GM12801 (cell line): ENCODE results near the gene RBM7.

Experiments used
- CTCF ChIP-seq: IDR thresholded peaks from one replicate; pipeline ENCODE4 v1.5.1; 2011; ENCODE audit warnings: control low read depth; ENCODE audit not compliant: insufficient read length; ENCODE audit errors: extremely low read depth

RBM7 gene

GRCh38 chr11:114440121-114440860 is 39.8 kb downstream of the RBM7 start:
- no peak for TF ChIP-seq CTCF

GRCh38 chr11:114440971-114441763 is 40.7 kb downstream of the RBM7 start:
- TF ChIP-seq CTCF: no peak

GRCh38 chr11:114441921-114442320 is 41.5 kb downstream of the RBM7 start:
- no peak for TF ChIP-seq CTCF

GRCh38 chr11:114442536-114442935 is 42.1 kb downstream of the RBM7 start:
- TF ChIP-seq CTCF: no peak

- TF ChIP-seq CTCF: no peak
Observed at GRCh38 chr11:114447444-114447843, 47.0 kb downstream of the RBM7 start.

GRCh38 chr11:114447892-114448291 is 47.4 kb downstream of the RBM7 start:
- no peak for TF ChIP-seq CTCF

GRCh38 chr11:114448749-114449482 is 48.5 kb downstream of the RBM7 start:
- TF ChIP-seq CTCF: no peak
